GDM1 (cell line): Measurements from ENCODE around the gene RFNG.

Source experiments
- DNase-seq: peaks from one replicate; lab custom pipeline; 2025; lab: John Stamatoyannopoulos, UW

Gene RFNG

GRCh38 chr17:82077617-82078358, 26.2 kb upstream of the RFNG start:
- no peak for DNase-seq

GRCh38 chr17:82076785-82077591, 25.4 kb upstream of the RFNG start:
- DNase-seq, result no peak

- DNase-seq, result no peak
Measured at GRCh38 chr17:82076018-82076784, 24.6 kb upstream of the RFNG start.

- no peak for DNase-seq
Measured at GRCh38 chr17:82073446-82073845, 21.8 kb upstream of the RFNG start.

- DNase-seq, result no peak
Measured at GRCh38 chr17:82072827-82073226, 21.2 kb upstream of the RFNG start.

- DNase-seq, result no peak
Measured at GRCh38 chr17:82070611-82071010, 19.0 kb upstream of the RFNG start.

- peak; percentile 50 for DNase-seq
Measured at GRCh38 chr17:82065638-82066303, 14.2 kb upstream of the RFNG start, which contains the start of gene DUS1L. Gene DUS1L (minus strand): TSS chr17:82065804. CDS start chr17:82065059, 745 bp downstream.

- DNase-seq, result no peak
Measured at GRCh38 chr17:82065193-82065637, 13.6 kb upstream of the RFNG start.

GRCh38 chr17:82064433-82065192, 13.0 kb upstream of the RFNG start:
- DNase-seq, result no peak

GRCh38 chr17:82063424-82064415, 12.1 kb upstream of the RFNG start:
- no peak for DNase-seq

- DNase-seq, result no peak
Measured at GRCh38 chr17:82062984-82063368, 11.4 kb upstream of the RFNG start.

GRCh38 chr17:82062076-82062983, 10.7 kb upstream of the RFNG start:
- DNase-seq, result no peak

GRCh38 chr17:82061047-82061925, 9.7 kb upstream of the RFNG start:
- DNase-seq, result no peak

GRCh38 chr17:82060614-82061013, 9.0 kb upstream of the RFNG start:
- no peak for DNase-seq

GRCh38 chr17:82060001-82060380, 8.4 kb upstream of the RFNG start:
- no peak for DNase-seq

- no peak for DNase-seq
Measured at GRCh38 chr17:82059272-82060000, 7.8 kb upstream of the RFNG start.

GRCh38 chr17:82058855-82059249, 7.2 kb upstream of the RFNG start:
- no peak for DNase-seq
